Hepatocyte (in vitro differentiated cells): ENCODE results near the gene KIAA2012. TPM values are rescaled to one million over a fixed set of nuclear protein-coding genes. Genes with fewer than 3 reads are reported as not detected.

ENCODE experiments used
- DNase-seq: peaks from one replicate; pipeline ENCODE4 v3.0.0-alpha.2; 2016; ENCODE audit warnings: low spot score
- H2AFZ ChIP-seq: fragments of 200-600 bp; sonication (generic); 2 replicates; pipeline ENCODE4 v1.6.0; 2016; ENCODE audit warnings: antibody characterized with exemption, mild to moderate bottlenecking
- H3K27ac ChIP-seq: fragments of 200-600 bp; sonication (generic); 2 replicates; pipeline ENCODE4 v1.5.1; 2016; ENCODE audit warnings: mild to moderate bottlenecking
- H3K27me3 ChIP-seq: fragments of 200-600 bp; sonication (generic); 2 replicates; pipeline ENCODE4 v1.6.1; 2016
- H3K36me3 ChIP-seq: fragments of 200-600 bp; sonication (generic); replicated peaks from 2 replicates; pipeline ENCODE4 v1.5.1; 2016; ENCODE audit warnings: low read depth; ENCODE audit not compliant: insufficient read depth
- H3K4me1 ChIP-seq: fragments of 200-600 bp; sonication (generic); 2 replicates; pipeline ENCODE4 v1.5.1; 2016; ENCODE audit warnings: mild to moderate bottlenecking, moderate library complexity; ENCODE audit not compliant: insufficient read depth
- H3K4me2 ChIP-seq: fragments of 200-600 bp; sonication (generic); 2 replicates; pipeline ENCODE4 v1.6.0; 2016
- H3K4me3 ChIP-seq: fragments of 200-600 bp; sonication (generic); 2 replicates; pipeline ENCODE4 v1.5.1; 2016; ENCODE audit warnings: mild to moderate bottlenecking
- H3K79me2 ChIP-seq: fragments of 200-600 bp; sonication (generic); 2 replicates; pipeline ENCODE4 v1.6.0; 2017; ENCODE audit warnings: mild to moderate bottlenecking
- H3K9me2 ChIP-seq: fragments of 200-600 bp; sonication (generic); replicated peaks from 2 replicates; pipeline ENCODE4 v1.6.0; 2017; ENCODE audit warnings: mild to moderate bottlenecking; ENCODE audit not compliant: insufficient read depth
- H3K9me3 ChIP-seq: fragments of 200-600 bp; sonication (generic); 2 replicates; pipeline ENCODE4 v1.5.1; 2016; ENCODE audit warnings: low read depth, mild to moderate bottlenecking
- H4K20me1 ChIP-seq: fragments of 200-600 bp; sonication (generic); 2 replicates; pipeline ENCODE4 v1.6.0; 2016; ENCODE audit warnings: mild to moderate bottlenecking; ENCODE audit not compliant: insufficient read depth, poor library complexity, severe bottlenecking
- EZH2 ChIP-seq: fragments of 200-600 bp; sonication (generic); IDR thresholded peaks from 2 replicates; pipeline ENCODE4 v1.6.1; 2016; ENCODE audit warnings: antibody characterized with exemption, mild to moderate bottlenecking, borderline replicate concordance
- EZH2phosphoT487 ChIP-seq: fragments of 200-600 bp; sonication (generic); IDR thresholded peaks from one replicate; pipeline ENCODE4 v1.6.1; 2018; ENCODE audit warnings: antibody characterized with exemption, mild to moderate bottlenecking, low read depth, moderate library complexity; ENCODE audit not compliant: unreplicated experiment, severe bottlenecking
- WGBS: methylation state at CpG from one replicate; pipeline ENCODE4 v1.1.6; 2016; ENCODE audit warnings: low lambda C conversion rate; ENCODE audit errors: missing lambda C conversion rate; 5-methylcytosine and 5-hydroxymethylcytosine counted together
- polyA plus RNA-seq: library from polyadenylated mRNA; unstranded; fragments of >200 nt; fragmentation: Nextera tagmentation; extraction: Ambion mirVana; gene quantifications from 2 replicates; pipeline ENCODE4 v1.2.1, GENCODE V29; 2016
- total RNA-seq: library from RNA; depleted of rRNA; stranded (reverse); fragments of >200 nt; gene quantifications from 2 replicates; pipeline ENCODE4 v1.2.3, GENCODE V29; 2014
- TF ChIP-seq, protein P1 (sequence below): fragments of 200-600 bp; sonication (generic); IDR thresholded peaks from 2 replicates; pipeline ENCODE4 v1.5.1; 2016; ENCODE audit warnings: antibody characterized with exemption, mild to moderate bottlenecking; ENCODE audit not compliant: poor library complexity

KIAA2012 gene
- total and polyA plus RNA-seq, 2 experiments from 2014 or later, result 0.27 TPM; not detected in 1

DNA sequence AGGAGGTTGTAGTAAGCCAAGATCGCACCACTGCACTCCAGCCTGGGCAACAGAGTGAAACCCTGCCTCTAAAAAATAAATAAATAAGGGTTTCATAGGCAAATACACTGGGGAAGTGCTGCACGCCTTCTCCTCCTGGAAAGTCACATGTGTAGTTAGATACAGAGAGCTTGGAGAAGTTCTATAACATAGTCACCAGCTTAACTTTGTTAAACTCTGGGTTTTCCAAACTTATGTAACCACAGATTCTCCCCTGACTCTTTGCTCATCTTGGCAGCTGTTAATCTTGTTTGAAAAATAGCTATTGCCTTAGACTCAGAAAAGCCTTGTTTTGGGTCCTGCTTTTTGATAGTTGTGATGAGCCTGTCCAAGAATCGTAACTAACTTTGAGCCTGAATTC is 25.2 kb downstream of the KIAA2012 start:
- H3K27me3 ChIP-seq, result no peaks in the 10 kb centered on the region
- H3K79me2 ChIP-seq, result no peaks in the 10 kb centered on the region
- no peak overlapping the region for H3K4me2 ChIP-seq
- peaks cover 12% of the 10 kb centered on the region for H3K4me1 ChIP-seq
- H4K20me1 ChIP-seq, result no peaks in the 10 kb centered on the region
- H3K9me3 ChIP-seq, result no peaks in the 10 kb centered on the region
- TF ChIP-seq, protein P1, sequence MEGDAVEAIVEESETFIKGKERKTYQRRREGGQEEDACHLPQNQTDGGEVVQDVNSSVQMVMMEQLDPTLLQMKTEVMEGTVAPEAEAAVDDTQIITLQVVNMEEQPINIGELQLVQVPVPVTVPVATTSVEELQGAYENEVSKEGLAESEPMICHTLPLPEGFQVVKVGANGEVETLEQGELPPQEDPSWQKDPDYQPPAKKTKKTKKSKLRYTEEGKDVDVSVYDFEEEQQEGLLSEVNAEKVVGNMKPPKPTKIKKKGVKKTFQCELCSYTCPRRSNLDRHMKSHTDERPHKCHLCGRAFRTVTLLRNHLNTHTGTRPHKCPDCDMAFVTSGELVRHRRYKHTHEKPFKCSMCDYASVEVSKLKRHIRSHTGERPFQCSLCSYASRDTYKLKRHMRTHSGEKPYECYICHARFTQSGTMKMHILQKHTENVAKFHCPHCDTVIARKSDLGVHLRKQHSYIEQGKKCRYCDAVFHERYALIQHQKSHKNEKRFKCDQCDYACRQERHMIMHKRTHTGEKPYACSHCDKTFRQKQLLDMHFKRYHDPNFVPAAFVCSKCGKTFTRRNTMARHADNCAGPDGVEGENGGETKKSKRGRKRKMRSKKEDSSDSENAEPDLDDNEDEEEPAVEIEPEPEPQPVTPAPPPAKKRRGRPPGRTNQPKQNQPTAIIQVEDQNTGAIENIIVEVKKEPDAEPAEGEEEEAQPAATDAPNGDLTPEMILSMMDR, result no peak
- TF ChIP-seq EZH2phosphoT487 (no peak), EZH2 (no peak)
- H3K4me3 ChIP-seq, result no peak overlapping the region
- DNase-seq, result no peak
- no peak overlapping the region for H3K27ac ChIP-seq
- H3K9me2 ChIP-seq, result no peaks in the 10 kb centered on the region
- no peak overlapping the region for H2AFZ ChIP-seq
- 91% methylated on average over 3 of the region's 3 CpGs for WGBS
- H3K36me3 ChIP-seq, result no peaks in the 10 kb centered on the region

DNA sequence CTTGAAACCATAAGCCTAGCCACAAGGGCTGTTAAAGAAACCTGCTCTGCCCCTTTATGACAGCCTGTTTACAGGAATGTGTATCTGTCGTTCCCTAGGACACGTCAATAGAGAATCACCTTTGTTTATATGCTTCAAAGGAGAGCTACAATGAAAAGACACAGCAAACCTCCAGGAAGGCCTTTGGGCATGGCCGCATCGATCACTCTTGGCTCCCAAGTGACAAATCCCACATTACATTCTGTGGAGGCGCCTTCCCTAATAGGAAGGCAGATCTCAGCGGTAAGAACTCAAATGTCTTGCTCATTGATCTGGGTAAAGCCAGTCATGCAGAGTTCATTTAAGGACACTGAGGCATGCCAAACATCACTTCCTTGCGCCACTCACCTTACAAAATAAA is 26.5 kb downstream of the KIAA2012 start:
- Histone ChIP-seq H3K4me3 (no peak overlapping the region), H3K79me2 (no peaks in the 10 kb centered on the region), H3K27me3 (no peaks in the 10 kb centered on the region), H3K4me1 (peaks cover 12% of the 10 kb centered on the region), H2AFZ (no peak overlapping the region), H3K4me2 (no peak overlapping the region), H3K9me3 (no peaks in the 10 kb centered on the region), H3K27ac (no peak overlapping the region), H4K20me1 (no peaks in the 10 kb centered on the region), H3K36me3 (no peaks in the 10 kb centered on the region), H3K9me2 (no peaks in the 10 kb centered on the region)
- no peak for TF ChIP-seq EZH2phosphoT487
- TF ChIP-seq, protein P1, result no peak
- WGBS, result 69% methylated on average over 7 of the region's 7 CpGs
- no peak for DNase-seq

DNA sequence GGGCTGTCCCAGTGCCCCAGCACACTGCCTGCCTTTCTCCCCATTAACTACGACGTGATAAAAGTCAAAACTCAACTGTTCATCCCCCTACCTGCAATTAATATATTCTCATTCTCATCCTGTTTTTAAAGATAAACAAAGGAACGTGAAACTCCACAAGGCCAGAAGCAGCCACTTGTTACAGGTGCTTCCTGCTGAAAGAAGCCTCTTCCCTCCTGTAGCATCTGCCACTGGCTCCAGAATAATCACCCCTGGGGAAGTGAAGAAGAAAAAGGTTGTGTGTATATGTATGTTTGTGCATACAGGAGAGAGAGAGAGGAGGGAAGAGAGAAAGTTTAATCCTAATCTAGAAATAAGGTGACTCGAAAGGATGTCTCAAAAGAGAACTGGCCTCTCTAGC is 27.1 kb downstream of the KIAA2012 start:
- Histone ChIP-seq H3K27me3 (no peaks in the 10 kb centered on the region), H3K4me1 (peaks cover 12% of the 10 kb centered on the region), H3K36me3 (no peaks in the 10 kb centered on the region), H3K27ac (no peak overlapping the region), H3K9me3 (no peaks in the 10 kb centered on the region), H3K79me2 (no peaks in the 10 kb centered on the region), H4K20me1 (no peaks in the 10 kb centered on the region), H3K4me2 (no peak overlapping the region), H3K4me3 (no peak overlapping the region), H3K9me2 (no peaks in the 10 kb centered on the region), H2AFZ (no peak overlapping the region)
- no peak for TF ChIP-seq EZH2phosphoT487
- TF ChIP-seq, protein P1, result no peak
- TF ChIP-seq EZH2, result no peak
- DNase-seq, result no peak
- 89% methylated on average over 4 of the region's 4 CpGs for WGBS

DNA sequence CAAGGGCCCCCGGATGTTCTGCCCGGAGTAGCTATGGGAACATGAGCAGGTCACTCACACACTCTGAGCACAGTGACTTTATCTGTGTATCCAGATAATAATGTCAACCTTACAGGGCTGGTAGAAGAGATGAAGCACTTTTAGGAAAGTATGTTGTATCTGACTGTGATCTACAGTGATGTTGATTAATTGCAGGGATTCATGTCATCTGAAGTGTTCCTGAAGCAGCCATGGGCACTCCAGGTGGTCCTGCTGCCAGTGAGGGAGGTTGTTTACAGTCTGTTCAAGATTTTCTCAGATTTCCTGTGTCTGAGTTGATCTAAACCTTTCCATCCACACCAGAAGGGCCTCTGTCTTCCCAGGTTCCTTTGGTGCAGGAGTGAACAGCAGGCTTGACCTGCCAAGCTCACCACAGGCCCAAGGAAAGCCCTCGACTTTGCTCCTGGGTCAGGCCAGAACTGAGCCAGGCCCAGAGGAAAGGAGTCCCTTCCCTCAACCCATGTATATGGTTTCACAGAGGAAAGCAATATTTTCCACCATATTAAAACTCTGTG is 28.0 kb downstream of the KIAA2012 start:
- Histone ChIP-seq H3K36me3 (no peaks in the 10 kb centered on the region), H3K4me2 (no peak overlapping the region), H3K9me2 (no peaks in the 10 kb centered on the region), H3K27me3 (no peaks in the 10 kb centered on the region), H3K4me3 (no peak overlapping the region), H3K9me3 (no peaks in the 10 kb centered on the region), H3K79me2 (no peaks in the 10 kb centered on the region), H4K20me1 (no peaks in the 10 kb centered on the region), H3K27ac (no peak overlapping the region), H3K4me1 (peaks cover 12% of the 10 kb centered on the region), H2AFZ (no peak overlapping the region)
- no peak for TF ChIP-seq EZH2
- TF ChIP-seq, protein P1, result no peak
- TF ChIP-seq EZH2phosphoT487, result no peak
- no peak for DNase-seq
- WGBS, result 37% methylated on average over 3 of the region's 3 CpGs
